ENCODE results near the gene RPL7A. TPM values are rescaled to one million over a fixed set of nuclear protein-coding genes. Genes with fewer than 3 reads are reported as not detected.
A peak's percentile ranks its signal among the peaks of the same experiment; 100 is the strongest.

RPL7A gene
- total and polyA plus RNA-seq, 2 of the 13 experiments (the other 11 are each of a cell fraction or from before 2014, with no cell fraction given) = 2,401 to 2,938 TPM

DNA sequence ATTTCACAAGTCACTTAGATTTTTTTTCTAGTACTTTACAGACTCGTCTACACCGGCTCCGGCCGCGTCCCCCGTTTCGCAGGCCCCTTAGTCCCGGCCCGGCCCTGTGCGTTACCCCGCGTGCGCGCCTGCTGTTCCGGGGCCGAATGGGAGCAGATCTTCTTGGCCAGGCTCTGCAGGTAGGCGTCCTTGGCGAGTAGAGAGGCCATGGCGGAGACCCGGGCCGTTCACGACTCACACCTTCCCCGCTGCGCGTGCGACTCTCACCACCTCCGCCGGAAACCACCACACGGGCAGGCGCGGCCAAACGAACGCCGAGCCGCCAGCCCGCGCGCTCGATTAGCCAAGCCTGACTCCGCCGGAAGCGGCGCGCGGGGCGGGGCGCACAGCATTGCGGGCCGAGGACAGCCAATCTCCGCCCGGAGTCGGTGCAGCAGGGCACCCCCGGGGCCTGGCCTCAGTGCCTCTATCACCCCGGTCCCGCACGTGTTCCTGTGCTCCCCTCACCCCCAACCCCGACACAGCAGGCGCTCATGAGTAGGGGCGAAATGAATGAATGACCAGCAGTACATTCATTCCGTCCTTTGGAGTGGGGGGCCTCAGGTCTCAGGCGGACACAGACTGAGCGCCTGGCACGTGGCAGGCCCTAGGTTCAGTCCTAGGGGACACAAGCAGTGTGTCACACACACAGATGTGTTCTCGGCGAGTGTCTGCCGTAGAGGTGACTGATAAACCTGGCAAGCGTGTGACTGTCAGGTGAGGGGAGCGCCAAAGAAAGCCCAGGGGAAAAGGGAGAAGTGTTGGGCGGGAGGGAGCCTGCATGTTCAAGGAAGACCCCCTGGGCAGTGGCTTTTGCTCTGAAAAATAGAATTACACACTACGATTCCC, 11.8 kb upstream of the RPL7A start, which contains the start of gene SURF6 (continued):
- TF ChIP-seq ZNF770 (CRISPR knock-in tag; IDR thresholded peaks at IDR 0.05) = peak; percentile 51; the same call in 1 of the 2 replicates
- TF ChIP-seq ZNF816 (CRISPR knock-in tag; IDR thresholded peaks at IDR 0.05; ENCODE audit: borderline replicate concordance) = peak; percentile 78; the same call in 1 of the 2 replicates
- TF ChIP-seq SPEN (CRISPR knock-in tag; IDR thresholded peaks at IDR 0.05; ENCODE audit: low read depth) = peak; percentile 99
- peak; percentile 32; the same call in 1 of the 2 replicates for TF ChIP-seq ZBTB21 (CRISPR knock-in tag; IDR thresholded peaks at IDR 0.05)
- peak; percentile 70; the same call in 1 of the 2 replicates for TF ChIP-seq ATF2 (CRISPR knock-in tag; IDR thresholded peaks at IDR 0.05)
- peak; percentile 72; the same call in 1 of the 2 replicates for TF ChIP-seq ZNF724P (CRISPR knock-in tag; IDR thresholded peaks at IDR 0.05; ENCODE audit: borderline replicate concordance)
- peak; percentile 70; the same call in 1 of the 2 replicates for TF ChIP-seq GFI1 (CRISPR knock-in tag; IDR thresholded peaks at IDR 0.05; ENCODE audit: borderline replicate concordance)
- peak; percentile 90; the same call in 1 of the 2 replicates for TF ChIP-seq KLF15 (CRISPR knock-in tag; IDR thresholded peaks at IDR 0.05; ENCODE audit: borderline replicate concordance)
- TF ChIP-seq PCBP1 (IDR thresholded peaks at IDR 0.05; ENCODE audit: borderline replicate concordance, low read depth, low read length) = no peak
- 0 out of 2 replicates have a peak, but pooled peaks have one; percentile 36 for TF ChIP-seq HNF4A (CRISPR knock-in tag; IDR thresholded peaks at IDR 0.05)
- no peak for TF ChIP-seq PLRG1 (conservative IDR thresholded peaks at IDR 0.05)
- no peak for TF ChIP-seq ZNF850 (CRISPR knock-in tag; conservative IDR thresholded peaks at IDR 0.05)
- peak; percentile 44 for TF ChIP-seq RBM22 (optimal IDR thresholded peaks at IDR 0.05; ENCODE audit: low read length)
- peak; percentile 7; the same call in 1 of the 2 replicates for TF ChIP-seq CHCHD3 (CRISPR knock-in tag; IDR thresholded peaks at IDR 0.05)
- peak; percentile 65 for TF ChIP-seq ZMYM2 (CRISPR knock-in tag; IDR thresholded peaks at IDR 0.05)
- TF ChIP-seq ZNF558 (CRISPR knock-in tag; IDR thresholded peaks at IDR 0.05; ENCODE audit: borderline replicate concordance) = peak; percentile 89; the same call in 1 of the 2 replicates
- TF ChIP-seq ZNF496 (CRISPR knock-in tag; IDR thresholded peaks at IDR 0.05; ENCODE audit: insufficient replicate concordance) = no peak
- TF ChIP-seq ZNF710 (CRISPR knock-in tag; IDR thresholded peaks at IDR 0.05; ENCODE audit: borderline replicate concordance) = no peak; the same call in 1 of the 2 replicates
- no peak for TF ChIP-seq ELF4 (CRISPR knock-in tag; IDR thresholded peaks at IDR 0.05; ENCODE audit: borderline replicate concordance)
- TF ChIP-seq BCL6 (CRISPR knock-in tag; IDR thresholded peaks at IDR 0.05) = peak; percentile 60
- TF ChIP-seq, protein P1, sequence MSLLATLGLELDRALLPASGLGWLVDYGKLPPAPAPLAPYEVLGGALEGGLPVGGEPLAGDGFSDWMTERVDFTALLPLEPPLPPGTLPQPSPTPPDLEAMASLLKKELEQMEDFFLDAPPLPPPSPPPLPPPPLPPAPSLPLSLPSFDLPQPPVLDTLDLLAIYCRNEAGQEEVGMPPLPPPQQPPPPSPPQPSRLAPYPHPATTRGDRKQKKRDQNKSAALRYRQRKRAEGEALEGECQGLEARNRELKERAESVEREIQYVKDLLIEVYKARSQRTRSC (CRISPR knock-in tag; IDR thresholded peaks at IDR 0.05; ENCODE audit: low read depth) = no peak
- peak; percentile 51 for TF ChIP-seq SKI (IDR thresholded peaks at IDR 0.05; ENCODE audit: partially characterized antibody)

Measured in HepG2 (cell line).